Progenitor cell of endocrine pancreas (in vitro differentiated cells): ENCODE data around the gene CRADD. TPM values are rescaled to one million over a fixed set of nuclear protein-coding genes. Genes with fewer than 3 reads are reported as not detected.
A peak's percentile ranks its signal among the peaks of the same experiment; 100 is the strongest.

Source experiments
- DNase-seq: peaks from one replicate; pipeline ENCODE4 v3.0.0; 2021; ENCODE audit warnings: low spot score; ENCODE audit not compliant: unreplicated experiment
- H3K27ac Mint-ChIP-seq: 2 replicates; pipeline ENCODE4 v1.8.0; 2021; ENCODE audit warnings: mild to moderate bottlenecking, moderate library complexity, mixed read lengths
- H3K27me3 Mint-ChIP-seq: 2 replicates; pipeline ENCODE4 v1.8.0; 2021; ENCODE audit warnings: mixed read lengths
- H3K36me3 Mint-ChIP-seq: 2 replicates; pipeline ENCODE4 v1.8.0; 2022; ENCODE audit warnings: mixed read lengths; ENCODE audit not compliant: insufficient read depth
- H3K4me1 Mint-ChIP-seq: 2 replicates; pipeline ENCODE4 v1.8.0; 2021; ENCODE audit warnings: low read depth, mixed read lengths
- H3K4me3 Mint-ChIP-seq: 2 replicates; pipeline ENCODE4 v1.8.0; 2021; ENCODE audit warnings: low read depth, mild to moderate bottlenecking, moderate library complexity, mixed read lengths
- H3K9me3 Mint-ChIP-seq: 2 replicates; pipeline ENCODE4 v1.8.0; 2021; ENCODE audit warnings: low read depth, mixed read lengths
- CTCF ChIP-seq: fragments of 200-600 bp; sonication (generic); IDR thresholded peaks from one replicate; pipeline ENCODE4 v1.5.0; 2021; ENCODE audit warnings: antibody characterized with exemption, mild to moderate bottlenecking; ENCODE audit not compliant: unreplicated experiment
- total RNA-seq: library from RNA; stranded (reverse); gene quantifications from 2 replicates; pipeline ENCODE4 v1.2.1, GENCODE V29; 2021

CRADD gene
- total RNA-seq, 1 donor from 2014 or later, result 11.7 TPM

GRCh38 chr12:93676408-93677194 is 574 bp upstream of the CRADD start:
- H3K27me3 Mint-ChIP-seq, result no peaks in the 10 kb centered on the region
- H3K36me3 Mint-ChIP-seq, result peaks cover 2% of the 10 kb centered on the region
- no peak for DNase-seq
- peak overlapping the region; percentile 92 for H3K4me3 Mint-ChIP-seq
- peak overlapping the region; percentile 99 for H3K27ac Mint-ChIP-seq
- peaks cover 18% of the 10 kb centered on the region for H3K4me1 Mint-ChIP-seq
- no peaks in the 10 kb centered on the region for H3K9me3 Mint-ChIP-seq
- no peak for TF ChIP-seq CTCF

GRCh38 chr12:93678779-93679178 is 1.6 kb downstream of the CRADD start:
- no peak for DNase-seq
- TF ChIP-seq CTCF, result no peak
- no peaks in the 10 kb centered on the region for H3K9me3 Mint-ChIP-seq
- peak overlapping the region; percentile 99 for H3K27ac Mint-ChIP-seq
- peak overlapping the region; percentile 92 for H3K4me3 Mint-ChIP-seq
- H3K27me3 Mint-ChIP-seq, result no peaks in the 10 kb centered on the region
- H3K36me3 Mint-ChIP-seq, result peaks cover 2% of the 10 kb centered on the region
- peaks cover 18% of the 10 kb centered on the region for H3K4me1 Mint-ChIP-seq

GRCh38 chr12:93679308-93679925 is 2.2 kb downstream of the CRADD start:
- Mint-ChIP-seq H3K4me3 (peak overlapping the region; percentile 92), H3K27me3 (no peaks in the 10 kb centered on the region), H3K27ac (peak overlapping the region; percentile 99), H3K36me3 (peaks cover 2% of the 10 kb centered on the region), H3K4me1 (peaks cover 18% of the 10 kb centered on the region), H3K9me3 (no peaks in the 10 kb centered on the region)
- no peak for TF ChIP-seq CTCF
- DNase-seq, result no peak

GRCh38 chr12:93680006-93680405 is 2.8 kb downstream of the CRADD start:
- peaks cover 2% of the 10 kb centered on the region for H3K36me3 Mint-ChIP-seq
- no peak for TF ChIP-seq CTCF
- no peak for DNase-seq
- H3K4me1 Mint-ChIP-seq, result peaks cover 18% of the 10 kb centered on the region
- no peak overlapping the region for H3K4me3 Mint-ChIP-seq
- no peaks in the 10 kb centered on the region for H3K27me3 Mint-ChIP-seq
- no peak overlapping the region for H3K27ac Mint-ChIP-seq
- no peaks in the 10 kb centered on the region for H3K9me3 Mint-ChIP-seq

- Mint-ChIP-seq H3K27me3 (no peaks in the 10 kb centered on the region), H3K4me3 (no peak overlapping the region), H3K27ac (no peak overlapping the region), H3K4me1 (peaks cover 13% of the 10 kb centered on the region), H3K36me3 (peaks cover 2% of the 10 kb centered on the region), H3K9me3 (no peaks in the 10 kb centered on the region)
- no peak for DNase-seq
- no peak for TF ChIP-seq CTCF
Measured at GRCh38 chr12:93682846-93683261, 5.7 kb downstream of the CRADD start.
